ENCODE measurements around the gene DCST2.

- no peak for TF ChIP-seq EZH2phosphoT487 (IDR thresholded peaks at IDR 0.05; ENCODE audit: low read depth)
- no peak for TF ChIP-seq CTCF (IDR thresholded peaks at IDR 0.05; ENCODE audit: low read depth, low read length)
Measured at GRCh38 chr1:155076371-155076770, 42.8 kb upstream of the DCST2 start.
